CD14-positive monocyte (primary cell): ENCODE measurements around the gene NCBP3. TPM values are rescaled to one million over a fixed set of nuclear protein-coding genes. Genes with fewer than 3 reads are reported as not detected.
A peak's percentile ranks its signal among the peaks of the same experiment; 100 is the strongest.

Experiments used
- DNase-seq, 3 donors: peaks; one replicate each; pipeline ENCODE4 v3.0.0-alpha.2; 2011 to 2022
- H2AFZ ChIP-seq: 2 replicates; pipeline ENCODE4 v1.6.0; 2012; ENCODE audit warnings: mild to moderate bottlenecking, low read depth, low read length, inconsistent platforms; ENCODE audit not compliant: insufficient read depth, poor library complexity, severe bottlenecking
- H3K27ac ChIP-seq, 2 donors: 1 replicate in 1 of 2; 2 replicates in 1 of 2; pipeline ENCODE4 v1.5.1; 2012 to 2013; ENCODE audit warnings: low read length in 2 of 2, control low read depth in 1 of 2, inconsistent platforms in 1 of 2, low read depth in 1 of 2, mild to moderate bottlenecking in 1 of 2
- H3K27me3 ChIP-seq, 2 donors: one replicate each; pipeline versions ENCODE4 v1.6.0 to v1.6.1; 2011 to 2013; ENCODE audit warnings: low read length in 2 of 2; ENCODE audit not compliant: control insufficient read depth in 2 of 2, insufficient read depth in 2 of 2
- H3K36me3 ChIP-seq, 2 donors: replicated peaks in 1 of 2; 1 replicate in 1 of 2; 2 replicates in 1 of 2; pipeline versions ENCODE4 v1.5.1 to v1.6.1; 2012 to 2013; ENCODE audit warnings: low read length in 2 of 2, control low read depth in 1 of 2, inconsistent platforms in 1 of 2, mild to moderate bottlenecking in 1 of 2; ENCODE audit not compliant: insufficient read depth in 2 of 2, control insufficient read depth in 1 of 2
- H3K4me1 ChIP-seq, 2 donors: 1 replicate in 1 of 2; 2 replicates in 1 of 2; pipeline versions ENCODE4 v1.5.1 to v1.6.1; 2012 to 2013; ENCODE audit warnings: low read length in 2 of 2, control low read depth in 1 of 2, inconsistent platforms in 1 of 2, mild to moderate bottlenecking in 1 of 2, moderate library complexity in 1 of 2; ENCODE audit not compliant: insufficient read depth in 2 of 2, control insufficient read depth in 1 of 2
- H3K4me2 ChIP-seq: replicated peaks from 2 replicates; pipeline ENCODE3; 2012; ENCODE audit warnings: low read length, moderate library complexity, mild to moderate bottlenecking; ENCODE audit not compliant: poor library complexity, severe bottlenecking; ENCODE audit errors: extremely low read depth
- H3K4me3 ChIP-seq, 3 experiments: fragments of 200-600 bp in 1 of 3; sonication (generic) in 1 of 3; replicated peaks in 1 of 3; 1 replicate in 2 of 3; 2 replicates in 1 of 3; pipeline ENCODE4 v1.5.1; 2011 to 2013; ENCODE audit warnings: low read length in 3 of 3, mild to moderate bottlenecking in 3 of 3, control low read depth in 2 of 3, low read depth in 2 of 3, inconsistent platforms in 1 of 3, moderate library complexity in 1 of 3
- H3K79me2 ChIP-seq: 2 replicates; pipeline ENCODE4 v1.6.0; 2012; ENCODE audit warnings: mild to moderate bottlenecking, control low read depth, inconsistent platforms, low read length, moderate library complexity; ENCODE audit not compliant: insufficient read depth
- H3K9ac ChIP-seq: 2 replicates; pipeline ENCODE4 v1.6.0; 2017; ENCODE audit warnings: low read length, mild to moderate bottlenecking; ENCODE audit not compliant: insufficient read depth, poor library complexity, severe bottlenecking
- H3K9me3 ChIP-seq, 2 donors: replicated peaks in 1 of 2; 1 replicate in 1 of 2; 2 replicates in 1 of 2; pipeline versions ENCODE4 v1.5.1 to v1.6.1; 2012 to 2013; ENCODE audit warnings: low read length in 2 of 2, control low read depth in 1 of 2; ENCODE audit not compliant: control insufficient read depth in 1 of 2, insufficient read depth in 1 of 2
- H4K20me1 ChIP-seq: 2 replicates; pipeline ENCODE4 v1.6.0; 2012; ENCODE audit warnings: mild to moderate bottlenecking, low read length, control low read depth, moderate library complexity; ENCODE audit not compliant: insufficient read depth
- H3K27ac Mint-ChIP-seq, 7 donors: one replicate each; pipeline ENCODE4 v1.8.0; 2020; ENCODE audit warnings: mild to moderate bottlenecking in 7 of 7, mixed read lengths in 7 of 7, moderate library complexity in 6 of 7, inconsistent platforms in 2 of 7
- H3K27me3 Mint-ChIP-seq, 3 donors: one replicate each; pipeline ENCODE4 v1.8.0; 2021 to 2022; ENCODE audit warnings: low read depth in 3 of 3, mild to moderate bottlenecking in 3 of 3, mixed read lengths in 3 of 3, moderate library complexity in 3 of 3, inconsistent platforms in 1 of 3
- H3K36me3 Mint-ChIP-seq, 2 donors: one replicate each; pipeline ENCODE4 v1.8.0; 2020; ENCODE audit warnings: mixed read lengths in 2 of 2, inconsistent platforms in 1 of 2, mild to moderate bottlenecking in 1 of 2
- H3K4me1 Mint-ChIP-seq: one replicate; pipeline ENCODE4 v1.8.0; 2020; ENCODE audit warnings: mild to moderate bottlenecking, mixed read lengths
- H3K4me3 Mint-ChIP-seq, 2 donors: one replicate each; pipeline ENCODE4 v1.8.0; 2020; ENCODE audit warnings: mild to moderate bottlenecking in 2 of 2, mixed read lengths in 2 of 2, moderate library complexity in 1 of 2
- H3K9me3 Mint-ChIP-seq, 7 donors: one replicate each; pipeline ENCODE4 v1.8.0; 2020 to 2022; ENCODE audit warnings: mixed read lengths in 7 of 7, mild to moderate bottlenecking in 6 of 7, moderate library complexity in 6 of 7, inconsistent platforms in 2 of 7
- WGBS: methylation state at CpG from one replicate; pipeline ENCODE4 v1.1.5; 2013; ENCODE audit warnings: missing lambda C conversion rate; ENCODE audit not compliant: insufficient coverage; 5-methylcytosine and 5-hydroxymethylcytosine counted together
- intact Hi-C, 2 donors: fragments of 100-400 bp; cut with micrococcal nuclease; formaldehyde crosslinking; loops; one replicate each; pipeline versions ENCODE4 v1.15.0 to v1.15.1; 2023
- polyA plus RNA-seq, 3 donors: library from polyadenylated mRNA; depleted of rRNA in 1 of 3; unstranded in 2 of 3; stranded (reverse) in 1 of 3; fragments of 300-500 nt in 2 of 3; fragments of >200 nt in 1 of 3; fragmentation: Illumina TruSeq in 2 of 3; gene quantifications; 1 replicate in 2 of 3; 2 replicates in 1 of 3; pipeline ENCODE4 v1.2.3, GENCODE V29; 2012 to 2021
- TF ChIP-seq, protein P1 (sequence below): fragments of 200-600 bp; IDR thresholded peaks from one replicate; pipeline ENCODE4 v1.8.0; 2022; ENCODE audit warnings: antibody characterized with exemption, mild to moderate bottlenecking

Gene NCBP3
- polyA plus RNA-seq, 3 donors = 4.9 to 19.0 (median 8.5) TPM

DNA sequence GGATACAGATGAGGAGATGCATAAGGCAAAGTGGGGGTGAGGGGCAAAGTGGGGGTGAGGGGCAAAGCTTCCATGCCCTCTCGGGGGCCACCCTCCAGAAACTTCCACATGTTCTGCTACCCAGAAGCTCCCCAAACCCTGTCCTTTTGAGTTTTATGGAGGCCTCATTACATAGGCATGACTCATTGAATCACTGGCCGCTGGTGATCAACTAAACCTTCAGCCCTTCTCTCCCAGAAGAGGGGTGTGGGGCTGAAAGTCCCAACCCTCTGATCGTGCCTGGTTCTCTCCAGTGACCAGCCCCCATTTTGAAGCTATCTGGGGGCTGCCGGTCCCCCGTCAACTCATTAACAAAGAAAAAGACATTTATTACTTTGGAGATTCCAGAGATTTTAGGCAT is 72.5 kb downstream of the NCBP3 start:
- Histone ChIP-seq H3K27ac (no peak overlapping the region), H2AFZ (no peak overlapping the region), H3K4me1 (peaks cover 10 to 13% of the 10 kb centered on the region in 2 donors), H3K4me3 (no peak overlapping the region), H3K4me2 (no peak overlapping the region), H3K9me3 (no peaks in the 10 kb centered on the region), H3K9ac (no peak overlapping the region), H3K79me2 (no peaks in the 10 kb centered on the region), H3K27me3 (no peaks in the 10 kb centered on the region), H3K36me3 (no peaks in the 10 kb centered on the region), H4K20me1 (no peaks in the 10 kb centered on the region)
- intact Hi-C loops = no loop called here
- Mint-ChIP-seq H3K27ac (peak overlapping the region in 1 of 7 donors; percentile 23), H3K36me3 (no peaks in the 10 kb centered on the region), H3K9me3 (peaks cover 0 to 3% (median 0%) of the 10 kb centered on the region in 7 donors), H3K4me3 (no peak overlapping the region), H3K4me1 (peaks cover 18% of the 10 kb centered on the region), H3K27me3 (peaks cover 0 to 3% (median 2%) of the 10 kb centered on the region in 3 donors)
- WGBS = 100% methylated on average over 1 of the region's 5 CpGs
- DNase-seq = no peak
- TF ChIP-seq, protein P1, sequence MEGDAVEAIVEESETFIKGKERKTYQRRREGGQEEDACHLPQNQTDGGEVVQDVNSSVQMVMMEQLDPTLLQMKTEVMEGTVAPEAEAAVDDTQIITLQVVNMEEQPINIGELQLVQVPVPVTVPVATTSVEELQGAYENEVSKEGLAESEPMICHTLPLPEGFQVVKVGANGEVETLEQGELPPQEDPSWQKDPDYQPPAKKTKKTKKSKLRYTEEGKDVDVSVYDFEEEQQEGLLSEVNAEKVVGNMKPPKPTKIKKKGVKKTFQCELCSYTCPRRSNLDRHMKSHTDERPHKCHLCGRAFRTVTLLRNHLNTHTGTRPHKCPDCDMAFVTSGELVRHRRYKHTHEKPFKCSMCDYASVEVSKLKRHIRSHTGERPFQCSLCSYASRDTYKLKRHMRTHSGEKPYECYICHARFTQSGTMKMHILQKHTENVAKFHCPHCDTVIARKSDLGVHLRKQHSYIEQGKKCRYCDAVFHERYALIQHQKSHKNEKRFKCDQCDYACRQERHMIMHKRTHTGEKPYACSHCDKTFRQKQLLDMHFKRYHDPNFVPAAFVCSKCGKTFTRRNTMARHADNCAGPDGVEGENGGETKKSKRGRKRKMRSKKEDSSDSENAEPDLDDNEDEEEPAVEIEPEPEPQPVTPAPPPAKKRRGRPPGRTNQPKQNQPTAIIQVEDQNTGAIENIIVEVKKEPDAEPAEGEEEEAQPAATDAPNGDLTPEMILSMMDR = no peak

DNA sequence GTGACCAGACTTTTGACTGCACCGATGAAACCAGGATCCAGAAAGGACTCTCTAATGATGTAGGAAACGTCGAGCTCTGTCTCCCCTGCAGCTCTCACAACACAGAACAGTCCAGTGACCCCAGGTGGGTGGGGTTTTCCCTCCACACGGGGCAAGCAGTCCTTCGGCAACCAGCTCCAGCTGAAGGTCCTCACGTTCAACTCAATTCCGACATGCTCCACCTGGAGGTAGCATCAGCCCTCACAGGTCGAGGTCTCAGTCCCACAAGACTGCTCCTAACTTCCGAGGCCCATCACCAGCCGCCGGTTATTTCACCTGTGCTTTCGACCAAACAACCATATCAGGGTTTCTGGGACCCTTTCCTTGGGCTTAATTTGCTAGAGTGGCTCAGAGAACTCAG is 73.3 kb downstream of the NCBP3 start:
- intact Hi-C loops = no loop called here
- Mint-ChIP-seq H3K27me3 (peaks cover 0 to 3% (median 2%) of the 10 kb centered on the region in 3 donors), H3K27ac (no peak overlapping the region), H3K9me3 (peaks cover 0 to 3% (median 0%) of the 10 kb centered on the region in 7 donors), H3K4me3 (no peak overlapping the region), H3K36me3 (no peaks in the 10 kb centered on the region), H3K4me1 (peaks cover 19% of the 10 kb centered on the region)
- no peaks in the 10 kb centered on the region for H3K27me3 ChIP-seq
- no peak overlapping the region for H3K4me3 ChIP-seq
- H3K9ac ChIP-seq = no peak overlapping the region
- no peak overlapping the region for H2AFZ ChIP-seq
- H3K9me3 ChIP-seq = no peaks in the 10 kb centered on the region
- TF ChIP-seq, protein P1 = no peak
- H3K79me2 ChIP-seq = no peaks in the 10 kb centered on the region
- no peaks in the 10 kb centered on the region for H4K20me1 ChIP-seq
- DNase-seq = no peak
- H3K4me2 ChIP-seq = no peak overlapping the region
- H3K4me1 ChIP-seq = peaks cover 10 to 13% of the 10 kb centered on the region in 2 donors
- 94% methylated on average over 8 of the region's 12 CpGs for WGBS
- no peaks in the 10 kb centered on the region for H3K36me3 ChIP-seq
- H3K27ac ChIP-seq = no peak overlapping the region
